Activated CD4-positive, alpha-beta memory T cell treated with anti-CD3 and anti-CD28 coated beads, Interleukin-2, amount 10 ng/mL, durations not matched to agents 7 days and 5 days (primary cell): ENCODE results near the gene PSMD2. TPM values are rescaled to one million over a fixed set of nuclear protein-coding genes. Genes with fewer than 3 reads are reported as not detected.

ENCODE experiments used
- CTCF ChIA-PET: fragments of 350-600 bp; sonication (Branson Sonifier 250); formaldehyde crosslinking; loops from one replicate; lab custom pipeline; 2021; ENCODE audit warnings: antibody characterized with exemption, inconsistent platforms; lab: Charles Lee
- POLR2A ChIA-PET: fragments of 350-600 bp; sonication (Branson Sonifier 250); formaldehyde crosslinking; loops from one replicate; lab custom pipeline; 2021; ENCODE audit warnings: antibody characterized with exemption; lab: Charles Lee
- DNase-seq: peaks from one replicate; pipeline ENCODE4 v3.0.0-alpha.2; 2020
- H3K27ac Mint-ChIP-seq: one replicate; pipeline ENCODE4 v1.8.0; 2021; ENCODE audit warnings: mild to moderate bottlenecking, mixed read lengths
- H3K27me3 Mint-ChIP-seq: one replicate; pipeline ENCODE4 v1.8.0; 2021; ENCODE audit warnings: mixed read lengths
- H3K36me3 Mint-ChIP-seq: one replicate; pipeline ENCODE4 v1.8.0; 2021; ENCODE audit warnings: low read depth, mixed read lengths
- H3K4me1 Mint-ChIP-seq: one replicate; pipeline ENCODE4 v1.8.0; 2021; ENCODE audit warnings: mixed read lengths
- H3K4me3 Mint-ChIP-seq: one replicate; pipeline ENCODE4 v1.8.0; 2021; ENCODE audit warnings: mild to moderate bottlenecking, mixed read lengths
- H3K9me3 Mint-ChIP-seq: one replicate; pipeline ENCODE4 v1.8.0; 2021; ENCODE audit warnings: mixed read lengths
- total RNA-seq, 2 experiments: library from RNA; stranded (reverse); gene quantifications; one replicate each; pipeline ENCODE4 v1.2.3, GENCODE V29; 2021

The PSMD2 gene
- total RNA-seq, 2 experiments from 2014 or later, result 177 TPM

DNA sequence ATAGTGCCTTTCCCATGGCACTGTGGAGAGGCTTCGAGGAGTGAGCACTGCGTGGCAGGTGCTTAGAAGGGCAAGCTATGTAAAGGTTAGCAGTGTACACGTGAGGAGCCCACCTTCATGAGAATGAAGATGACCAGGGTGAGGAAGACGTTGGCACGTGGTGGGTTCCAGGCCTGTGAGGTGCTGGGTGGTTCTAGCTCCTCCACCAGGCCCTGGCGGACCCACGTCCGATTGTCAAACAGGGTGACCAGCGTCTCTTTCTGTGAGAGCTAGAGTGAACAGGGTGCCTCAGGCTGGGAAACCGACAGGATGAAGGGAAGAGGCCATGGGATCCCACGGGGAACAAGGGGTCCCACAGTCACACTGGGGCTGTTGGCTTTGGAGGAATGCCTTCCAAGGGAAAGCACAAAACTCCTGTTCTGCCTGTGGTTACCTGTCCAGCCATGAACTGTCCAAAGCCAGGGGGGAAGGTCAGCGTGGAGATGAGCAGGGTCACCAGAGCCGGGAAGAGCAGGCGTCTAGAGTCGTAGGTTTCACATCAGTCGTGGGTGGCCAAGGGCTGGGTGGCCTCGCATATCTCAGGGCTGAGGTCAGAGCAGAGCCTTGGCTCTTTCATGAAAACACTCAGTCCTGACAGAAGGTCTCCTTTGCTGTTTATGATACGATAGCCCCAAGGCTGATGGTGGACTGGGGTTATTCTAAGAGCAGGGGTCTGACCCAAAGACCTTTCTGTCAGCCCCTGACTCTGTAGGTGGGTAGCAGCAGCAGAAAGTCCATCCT is 56.4 kb downstream of the PSMD2 start:
- H3K36me3 Mint-ChIP-seq, result no peaks in the 10 kb centered on the region
- DNase-seq, result no peak
- H3K9me3 Mint-ChIP-seq, result no peaks in the 10 kb centered on the region
- peaks cover 2% of the 10 kb centered on the region for H3K27me3 Mint-ChIP-seq
- no peak overlapping the region for H3K4me3 Mint-ChIP-seq
- H3K4me1 Mint-ChIP-seq, result peaks cover 9% of the 10 kb centered on the region
- POLR2A ChIA-PET, result no interaction called here
- CTCF ChIA-PET, result interaction anchor here (1.0 to 5.0 kb wide), 4 partner anchors 13 to 186 kb away, joined by 4 to 20 read pairs (median 6); no protein-coding TSS in a partner anchor
- H3K27ac Mint-ChIP-seq, result no peak overlapping the region

DNA sequence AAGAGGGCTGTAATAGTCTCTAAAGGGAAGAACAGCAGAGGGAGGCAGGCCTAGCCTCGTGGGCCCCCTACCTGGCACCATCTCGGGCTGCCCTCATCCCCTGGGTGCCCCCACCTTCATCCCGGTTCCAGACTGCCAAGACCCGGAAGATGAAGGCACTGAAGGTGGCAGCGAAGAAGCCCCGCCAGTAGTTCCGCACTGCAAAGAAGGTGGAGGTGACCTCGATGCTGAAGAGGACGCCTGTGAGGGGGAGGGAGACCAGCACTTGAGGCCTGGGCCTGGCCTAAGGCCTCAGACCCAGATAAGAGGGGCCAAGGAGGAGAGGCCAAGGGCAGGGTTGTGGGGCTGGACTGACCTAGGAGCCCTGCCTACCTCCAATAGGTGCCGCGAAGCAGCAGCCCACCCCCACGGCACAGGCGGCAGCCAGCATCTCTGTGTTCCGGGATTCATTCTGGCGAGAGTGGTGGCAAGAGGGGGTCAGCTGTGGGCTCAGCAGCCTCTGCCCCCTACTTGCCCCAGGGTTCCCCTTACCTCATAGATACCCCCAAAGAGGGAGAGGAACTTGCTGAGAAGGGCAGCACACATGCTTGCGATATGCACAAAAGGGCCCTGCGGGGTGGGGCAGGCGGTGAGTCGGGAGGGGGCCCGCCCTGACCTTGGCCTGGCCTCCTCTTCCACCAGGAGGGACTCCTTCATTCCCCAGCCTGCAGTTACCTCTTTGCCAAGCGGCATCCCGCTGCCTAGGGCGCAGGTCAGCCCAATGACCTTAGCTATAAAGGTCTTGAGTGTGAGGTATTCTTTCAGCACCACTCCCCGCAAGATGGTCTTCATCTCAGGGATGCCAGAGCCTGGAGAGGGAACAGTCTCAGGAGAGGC is 58.4 kb downstream of the PSMD2 start:
- Mint-ChIP-seq H3K9me3 (no peaks in the 10 kb centered on the region), H3K27me3 (peaks cover 2% of the 10 kb centered on the region), H3K27ac (no peak overlapping the region), H3K36me3 (no peaks in the 10 kb centered on the region), H3K4me1 (peaks cover 14% of the 10 kb centered on the region), H3K4me3 (no peak overlapping the region)
- DNase-seq, result no peak
- ChIA-PET CTCF (interaction anchor here (0.6 to 5.0 kb wide), 2 partner anchors 157 to 1246 kb away, joined by 3 to 20 read pairs; no protein-coding TSS in a partner anchor), POLR2A (no interaction called here)

DNA sequence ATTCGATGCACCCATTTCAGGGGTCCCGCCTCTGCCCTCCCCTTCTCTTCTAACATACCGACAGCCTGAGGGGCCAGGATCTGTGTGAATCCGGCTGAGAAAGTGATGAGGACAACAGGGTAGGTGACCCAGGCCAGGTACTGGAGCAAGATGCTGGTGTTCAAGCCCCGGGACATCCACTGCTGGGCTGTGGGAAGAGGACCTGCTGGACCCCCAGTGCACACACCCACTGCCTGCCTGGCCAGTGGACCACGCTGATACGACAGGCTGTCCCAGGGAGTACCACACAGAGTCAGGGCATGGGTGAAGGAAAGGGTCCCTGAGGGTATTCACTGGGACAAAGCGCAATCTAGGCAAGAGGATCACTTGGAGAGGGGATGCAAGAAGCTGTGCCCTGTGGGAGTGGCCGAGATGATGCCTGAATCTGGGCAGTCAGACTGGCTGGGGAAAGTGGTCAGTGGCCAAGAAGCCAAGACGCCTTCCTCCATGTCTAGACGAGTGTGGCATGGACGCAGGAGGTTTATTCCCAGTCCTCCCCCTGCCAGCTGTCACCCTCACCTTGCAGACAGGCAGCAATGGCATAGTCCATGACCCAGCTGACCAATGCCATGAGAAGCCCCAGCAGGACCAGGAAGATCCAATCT is 59.2 kb downstream of the PSMD2 start:
- no peak overlapping the region for H3K27ac Mint-ChIP-seq
- H3K4me3 Mint-ChIP-seq, result no peak overlapping the region
- ChIA-PET CTCF (interaction anchor here (0.6 to 0.7 kb wide), 2 partner anchors 155 to 1245 kb away, joined by 3 read pairs; no protein-coding TSS in a partner anchor), POLR2A (no interaction called here)
- H3K36me3 Mint-ChIP-seq, result peaks cover 2% of the 10 kb centered on the region
- no peak for DNase-seq
- H3K9me3 Mint-ChIP-seq, result no peaks in the 10 kb centered on the region
- peaks cover 2% of the 10 kb centered on the region for H3K27me3 Mint-ChIP-seq
- peaks cover 14% of the 10 kb centered on the region for H3K4me1 Mint-ChIP-seq

Other genes with a start within 250 kb of the PSMD2 start
- gene HTR3C, start 246.2 kb upstream of the PSMD2 start, total RNA-seq, result not detected
- gene HTR3E, start 202.2 kb upstream of the PSMD2 start, total RNA-seq, result not detected
- 10 to 100 TPM; 45.9 to 47.8 TPM for gene EIF2B5, start 163.9 kb upstream of the PSMD2 start, total RNA-seq
- 10 to 100 TPM; 33.2 to 40.7 TPM for gene DVL3, start 143.9 kb upstream of the PSMD2 start, total RNA-seq
- gene AP2M1, start 124.4 kb upstream of the PSMD2 start, total RNA-seq, result 100 to 1,000 TPM; 206 to 218 TPM
- gene ABCF3, start 113.0 kb upstream of the PSMD2 start, total RNA-seq, result 10 to 100 TPM; 53.7 to 60.1 TPM
- gene VWA5B2, start 69.7 kb upstream of the PSMD2 start, total RNA-seq, result not detected
- gene ALG3, start 50.3 kb upstream of the PSMD2 start, total RNA-seq, result 10 to 100 TPM; 33.3 to 35.3 TPM
- 1 to 10 TPM; 3.1 to 3.8 TPM for gene EEF1AKMT4, start 49.6 kb upstream of the PSMD2 start, total RNA-seq
- gene CAMK2N2, start 37.7 kb upstream of the PSMD2 start, total RNA-seq, result under 1 TPM in 1 of 2 experiments, not detected in 1; 0.23 TPM
- not detected for gene ECE2, start 23.2 kb upstream of the PSMD2 start, total RNA-seq
- 100 to 1,000 TPM; 259 to 266 TPM for gene EIF4G1, start 15.4 kb downstream of the PSMD2 start, total RNA-seq
- gene FAM131A, start 38.4 kb downstream of the PSMD2 start, total RNA-seq, result 1 to 10 TPM; 6.5 to 8.7 TPM
- gene CLCN2, start 62.4 kb downstream of the PSMD2 start, total RNA-seq, result 1 to 10 TPM; 3.6 to 4.9 TPM
- gene POLR2H, start 62.5 kb downstream of the PSMD2 start, total RNA-seq, result 10 to 100 TPM; 73.9 to 79.3 TPM
- gene THPO, start 79.0 kb downstream of the PSMD2 start, total RNA-seq, result not detected
- not detected for gene CHRD, start 80.8 kb downstream of the PSMD2 start, total RNA-seq